ENCODE data around the gene TAF4.

- TF ChIP-seq CTCF (IDR thresholded peaks at IDR 0.05 in 4 of 5, conservative IDR thresholded peaks at IDR 0.05 in 1 of 5) (no peak), POLR2A (IDR thresholded peaks at IDR 0.05) (no peak)
These were observed 4.8 kb downstream of the TAF4 start for GRCh38 chr20:62060631-62061541.

Data from gastrocnemius medialis (tissue), 4 donors.